ENCODE results near the gene C1orf210.

GRCh38 chr1:43237121-43237520 is 48.3 kb downstream of the C1orf210 start:
- TF ChIP-seq CTCF (conservative IDR thresholded peaks at IDR 0.05; ENCODE audit: low read length) (no peak), EZH2phosphoT487 (IDR thresholded peaks at IDR 0.05; ENCODE audit: borderline replicate concordance) (no peak)

Measured in Loucy (cell line).